H1 (cell line): Measurements from ENCODE around the gene ZNF625.

Experiments used
- ATF3 ChIP-seq: IDR thresholded peaks from 2 replicates; pipeline ENCODE4 v1.6.1; 2011; ENCODE audit warnings: low read depth, mild to moderate bottlenecking, low read length; ENCODE audit not compliant: insufficient read depth
- CTCF ChIP-seq, 3 experiments: IDR thresholded peaks; 1 replicate in 2 of 3; 2 replicates in 1 of 3; pipeline versions ENCODE4 v1.5.1 to v1.6.1; 2011; ENCODE audit warnings: low read length in 3 of 3, mild to moderate bottlenecking in 3 of 3, inconsistent platforms in 2 of 3, low read depth in 1 of 3, moderate library complexity in 1 of 3; ENCODE audit not compliant: insufficient read depth in 1 of 3; ENCODE audit errors: control extremely low read depth in 1 of 3
- GTF2F1 ChIP-seq: IDR thresholded peaks from 2 replicates; pipeline ENCODE4 v1.6.1; 2012; ENCODE audit warnings: low read depth, low read length, improper control_type of control experiment, borderline replicate concordance
- HDAC2 ChIP-seq, 2 experiments: fragments of 300-600 bp in 1 of 2; sonication (generic) in 1 of 2; IDR thresholded peaks; 2 replicates each; pipeline ENCODE4 v1.6.1; 2011 to 2012; ENCODE audit warnings: low read depth in 2 of 2, low read length in 2 of 2, mild to moderate bottlenecking in 2 of 2, moderate library complexity in 2 of 2, borderline replicate concordance in 1 of 2, inconsistent platforms in 1 of 2
- POLR2A ChIP-seq, 2 experiments: IDR thresholded peaks; 1 replicate in 1 of 2; 2 replicates in 1 of 2; pipeline ENCODE4 v1.6.1; 2011; ENCODE audit warnings: low read depth in 2 of 2, low read length in 2 of 2, mild to moderate bottlenecking in 2 of 2; ENCODE audit errors: control extremely low read depth in 1 of 2
- POLR2AphosphoS5 ChIP-seq: IDR thresholded peaks from 2 replicates; pipeline ENCODE4 v1.6.1; 2011; ENCODE audit warnings: low read depth, low read length
- RAD21 ChIP-seq, 2 experiments: IDR thresholded peaks in 1 of 2; conservative IDR thresholded peaks in 1 of 2; 2 replicates each; pipeline ENCODE4 v1.6.1; 2011; ENCODE audit warnings: low read depth in 2 of 2, low read length in 2 of 2, improper control_type of control experiment in 1 of 2, inconsistent platforms in 1 of 2, mild to moderate bottlenecking in 1 of 2, moderate library complexity in 1 of 2
- RNF2 ChIP-seq: fragments of 200-900, 300-1000 bp; sonication (generic); IDR thresholded peaks from 2 replicates; pipeline ENCODE4 v1.7.1; 2016; ENCODE audit warnings: borderline replicate concordance, low read depth, mild to moderate bottlenecking, antibody characterized with exemption, low read length; ENCODE audit not compliant: poor library complexity, severe bottlenecking; ENCODE audit errors: missing control alignments
- SIN3A ChIP-seq, 2 experiments: IDR thresholded peaks in 1 of 2; conservative IDR thresholded peaks in 1 of 2; 2 replicates each; pipeline ENCODE4 v1.6.1; 2011 to 2012; ENCODE audit warnings: low read length in 2 of 2, improper control_type of control experiment in 1 of 2, low read depth in 1 of 2, mild to moderate bottlenecking in 1 of 2
- SP2 ChIP-seq: IDR thresholded peaks from 2 replicates; pipeline ENCODE4 v1.6.1; 2012; ENCODE audit warnings: mild to moderate bottlenecking, low read length, inconsistent platforms
- SUZ12 ChIP-seq: fragments of 200-600 bp; sonication (generic); IDR thresholded peaks from 2 replicates; pipeline ENCODE4 v1.6.1; 2012; ENCODE audit warnings: mild to moderate bottlenecking, inconsistent platforms, low read length, moderate library complexity, mixed read lengths
- YY1 ChIP-seq: IDR thresholded peaks from 2 replicates; pipeline ENCODE4 v1.6.1; 2011; ENCODE audit warnings: low read depth, mild to moderate bottlenecking, low read length

DNA sequence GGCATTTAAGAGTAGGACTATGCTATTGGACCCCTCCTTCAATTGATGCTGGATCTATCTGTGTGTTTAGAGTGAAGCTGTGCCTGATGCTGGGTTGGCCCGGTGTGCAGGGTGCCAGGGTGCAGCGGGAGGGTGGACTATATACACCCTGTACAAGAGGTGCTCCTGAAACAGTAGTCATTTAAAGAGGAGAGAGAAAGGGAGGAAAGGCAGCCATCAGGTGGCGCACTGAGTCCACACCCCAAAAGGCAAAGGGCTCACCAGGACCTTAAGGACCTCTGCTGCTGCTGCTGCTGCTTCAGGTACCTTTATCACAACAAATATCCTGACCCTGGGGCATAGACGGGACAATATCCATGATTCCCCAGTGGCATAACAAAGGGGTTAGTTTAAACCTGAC is 45.7 kb upstream of the ZNF625 start:
- TF ChIP-seq CTCF (IDR thresholded peaks at IDR 0.05; ENCODE audit: control extremely low read depth in 1 of 3, insufficient read depth in 1 of 3, low read depth in 1 of 3, low read length in 3 of 3) (peak; percentile 63 to 72 (median 72)), SP2 (no peak), SIN3A (conservative IDR thresholded peaks at IDR 0.05 in 1 of 2, IDR thresholded peaks at IDR 0.05 in 1 of 2; ENCODE audit: low read depth in 1 of 2, low read length in 2 of 2) (no peak), HDAC2 (IDR thresholded peaks at IDR 0.05; ENCODE audit: borderline replicate concordance in 1 of 2, low read depth in 2 of 2, low read length in 2 of 2) (no peak), POLR2A (IDR thresholded peaks at IDR 0.05; ENCODE audit: control extremely low read depth in 1 of 2, low read depth in 2 of 2, low read length in 2 of 2) (no peak), YY1 (no peak), POLR2AphosphoS5 (no peak), RAD21 (IDR thresholded peaks at IDR 0.05 in 1 of 2, conservative IDR thresholded peaks at IDR 0.05 in 1 of 2; ENCODE audit: low read depth in 2 of 2, low read length in 2 of 2) (peak; percentile 77 to 83), RNF2 (no peak), SUZ12 (no peak), ATF3 (no peak), GTF2F1 (no peak)
